Osteoblast (primary cell): ENCODE measurements around the gene DNER. TPM values are rescaled to one million over a fixed set of nuclear protein-coding genes. Genes with fewer than 3 reads are reported as not detected.

Experiments used
- DNase-seq: peaks from one replicate; pipeline ENCODE4 v3.0.0; 2011; ENCODE audit warnings: low spot score, mixed read lengths; ENCODE audit not compliant: insufficient read length; ENCODE audit errors: missing footprints
- H2AFZ ChIP-seq: 2 replicates; pipeline ENCODE4 v1.6.0; 2011; ENCODE audit warnings: mild to moderate bottlenecking, low read length
- H3K27ac ChIP-seq: 2 replicates; pipeline ENCODE4 v1.5.1; 2011; ENCODE audit warnings: mild to moderate bottlenecking, low read depth, low read length, moderate library complexity
- H3K27me3 ChIP-seq: 2 replicates; pipeline ENCODE4 v1.6.0; 2012; ENCODE audit warnings: mild to moderate bottlenecking, control low read depth, inconsistent platforms, low read length, moderate library complexity; ENCODE audit not compliant: insufficient read depth
- H3K36me3 ChIP-seq: 2 replicates; pipeline ENCODE4 v1.5.1; 2011; ENCODE audit warnings: mild to moderate bottlenecking, low read length, control low read depth, moderate library complexity; ENCODE audit not compliant: insufficient read depth
- H3K4me1 ChIP-seq: 2 replicates; pipeline ENCODE4 v1.5.1; 2011; ENCODE audit warnings: mild to moderate bottlenecking, low read length, control low read depth, moderate library complexity; ENCODE audit not compliant: insufficient read depth
- H3K4me2 ChIP-seq: 2 replicates; pipeline ENCODE4 v1.6.0; 2011; ENCODE audit warnings: mild to moderate bottlenecking, low read length; ENCODE audit not compliant: insufficient read depth
- H3K4me3 ChIP-seq: fragments of 200-600 bp; sonication (generic); 3 replicates; pipeline ENCODE4 v1.5.1; 2012; ENCODE audit warnings: mild to moderate bottlenecking, low read length, inconsistent platforms; ENCODE audit not compliant: insufficient read depth
- H3K79me2 ChIP-seq: 2 replicates; pipeline ENCODE4 v1.6.0; 2012; ENCODE audit warnings: mild to moderate bottlenecking, low read length, control low read depth, inconsistent platforms; ENCODE audit not compliant: insufficient read depth
- H3K9me3 ChIP-seq: 2 replicates; pipeline ENCODE4 v1.5.1; 2011; ENCODE audit warnings: low read depth, low read length, control low read depth
- H4K20me1 ChIP-seq: 2 replicates; pipeline ENCODE4 v1.6.0; 2012; ENCODE audit warnings: mild to moderate bottlenecking, low read length, control low read depth; ENCODE audit not compliant: insufficient read depth
- total RNA-seq: library from RNA; depleted of rRNA; stranded (reverse); fragments of >200 nt; gene quantifications from 2 replicates; pipeline ENCODE4 v1.2.3, GENCODE V29; 2012
- TF ChIP-seq, protein P1 (sequence below): IDR thresholded peaks from 2 replicates; pipeline ENCODE4 v1.5.1; 2011; ENCODE audit warnings: mild to moderate bottlenecking, low read depth, low read length, moderate library complexity; ENCODE audit errors: extremely low read depth

DNER gene
- total RNA-seq, 1 donor = 0.36 TPM

DNA sequence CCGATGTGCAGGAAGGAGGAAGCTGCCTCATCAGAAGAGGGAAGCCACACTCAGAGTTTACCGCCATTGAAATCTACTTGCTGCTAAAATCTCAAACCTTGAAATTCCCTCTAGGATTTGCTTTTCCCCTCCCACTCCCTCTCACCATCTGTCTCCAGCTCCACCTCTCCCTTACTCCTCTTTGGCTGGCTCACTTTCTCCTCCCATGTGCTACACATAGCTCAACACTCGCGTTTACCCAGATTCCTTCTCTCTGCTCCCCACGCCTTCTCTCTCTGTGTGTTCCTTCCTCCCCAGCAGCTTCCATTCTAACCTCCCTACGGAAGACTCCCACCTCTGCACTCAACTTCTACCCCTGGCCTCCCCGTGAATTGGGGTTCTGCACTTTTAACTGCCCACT lies 143.1 kb downstream of the DNER start:
- TF ChIP-seq, protein P1, sequence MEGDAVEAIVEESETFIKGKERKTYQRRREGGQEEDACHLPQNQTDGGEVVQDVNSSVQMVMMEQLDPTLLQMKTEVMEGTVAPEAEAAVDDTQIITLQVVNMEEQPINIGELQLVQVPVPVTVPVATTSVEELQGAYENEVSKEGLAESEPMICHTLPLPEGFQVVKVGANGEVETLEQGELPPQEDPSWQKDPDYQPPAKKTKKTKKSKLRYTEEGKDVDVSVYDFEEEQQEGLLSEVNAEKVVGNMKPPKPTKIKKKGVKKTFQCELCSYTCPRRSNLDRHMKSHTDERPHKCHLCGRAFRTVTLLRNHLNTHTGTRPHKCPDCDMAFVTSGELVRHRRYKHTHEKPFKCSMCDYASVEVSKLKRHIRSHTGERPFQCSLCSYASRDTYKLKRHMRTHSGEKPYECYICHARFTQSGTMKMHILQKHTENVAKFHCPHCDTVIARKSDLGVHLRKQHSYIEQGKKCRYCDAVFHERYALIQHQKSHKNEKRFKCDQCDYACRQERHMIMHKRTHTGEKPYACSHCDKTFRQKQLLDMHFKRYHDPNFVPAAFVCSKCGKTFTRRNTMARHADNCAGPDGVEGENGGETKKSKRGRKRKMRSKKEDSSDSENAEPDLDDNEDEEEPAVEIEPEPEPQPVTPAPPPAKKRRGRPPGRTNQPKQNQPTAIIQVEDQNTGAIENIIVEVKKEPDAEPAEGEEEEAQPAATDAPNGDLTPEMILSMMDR = no peak
- Histone ChIP-seq H3K79me2 (no peaks in the 10 kb centered on the region), H3K27me3 (no peaks in the 10 kb centered on the region), H3K27ac (no peak overlapping the region), H3K4me3 (no peak overlapping the region), H3K9me3 (no peaks in the 10 kb centered on the region), H3K4me1 (no peaks in the 10 kb centered on the region), H4K20me1 (no peaks in the 10 kb centered on the region), H2AFZ (no peak overlapping the region), H3K4me2 (no peak overlapping the region), H3K36me3 (no peaks in the 10 kb centered on the region)
- no peak for DNase-seq

DNA sequence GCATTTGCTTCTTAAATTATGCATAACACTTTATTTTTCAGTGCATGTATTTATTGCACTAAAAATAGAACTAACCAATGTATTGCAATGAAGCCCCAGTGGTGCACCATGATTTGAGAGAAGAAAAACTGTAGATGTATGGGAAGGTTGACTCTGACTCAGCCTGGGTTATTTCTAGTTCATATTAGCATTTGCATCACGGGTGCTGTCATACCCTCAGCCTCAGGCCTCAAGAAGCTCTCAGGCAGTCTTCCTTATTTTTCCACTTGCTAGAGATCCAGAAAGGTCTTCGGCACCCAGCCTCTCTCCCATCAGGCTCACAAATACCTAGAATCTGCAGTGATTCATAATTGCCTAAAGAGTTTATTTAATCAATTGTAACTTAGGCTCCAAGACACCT lies 148.0 kb downstream of the DNER start:
- TF ChIP-seq, protein P1 = no peak
- Histone ChIP-seq H2AFZ (no peak overlapping the region), H3K36me3 (no peaks in the 10 kb centered on the region), H3K27me3 (no peaks in the 10 kb centered on the region), H3K4me2 (no peak overlapping the region), H4K20me1 (no peaks in the 10 kb centered on the region), H3K79me2 (no peaks in the 10 kb centered on the region), H3K4me3 (no peak overlapping the region), H3K27ac (no peak overlapping the region), H3K4me1 (no peaks in the 10 kb centered on the region), H3K9me3 (no peaks in the 10 kb centered on the region)
- DNase-seq = no peak

DNA sequence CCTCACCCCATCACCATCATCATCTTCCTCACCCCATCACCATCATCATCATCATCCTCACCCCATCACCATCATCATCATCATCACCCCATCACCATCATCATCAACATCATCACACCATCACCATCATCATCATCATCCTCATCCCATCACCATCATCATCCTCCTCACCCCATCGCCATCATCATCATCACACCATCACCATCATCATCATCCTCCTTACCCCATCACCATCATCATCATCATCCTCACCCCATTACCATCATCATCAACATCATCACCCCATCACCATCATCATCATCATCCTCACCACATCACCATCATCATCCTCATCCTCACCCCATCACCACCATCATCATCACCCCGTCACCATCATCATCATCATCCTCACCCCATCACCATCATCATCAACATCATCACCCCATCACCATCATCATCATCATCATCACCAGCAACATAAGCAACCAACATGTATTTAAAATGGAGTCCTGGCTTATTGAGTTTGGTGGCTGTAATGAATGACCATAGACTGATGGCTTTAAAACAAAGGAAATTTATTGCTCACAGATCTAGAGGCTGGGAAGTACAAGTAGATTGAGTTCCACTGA lies 150.0 kb downstream of the DNER start:
- Histone ChIP-seq H3K79me2 (no peaks in the 10 kb centered on the region), H3K4me3 (no peak overlapping the region), H3K27me3 (no peaks in the 10 kb centered on the region), H4K20me1 (no peaks in the 10 kb centered on the region), H3K4me2 (no peak overlapping the region), H3K9me3 (no peaks in the 10 kb centered on the region), H3K36me3 (no peaks in the 10 kb centered on the region), H2AFZ (no peak overlapping the region), H3K27ac (no peak overlapping the region), H3K4me1 (no peaks in the 10 kb centered on the region)
- no peak for DNase-seq
- TF ChIP-seq, protein P1 = no peak

DNA sequence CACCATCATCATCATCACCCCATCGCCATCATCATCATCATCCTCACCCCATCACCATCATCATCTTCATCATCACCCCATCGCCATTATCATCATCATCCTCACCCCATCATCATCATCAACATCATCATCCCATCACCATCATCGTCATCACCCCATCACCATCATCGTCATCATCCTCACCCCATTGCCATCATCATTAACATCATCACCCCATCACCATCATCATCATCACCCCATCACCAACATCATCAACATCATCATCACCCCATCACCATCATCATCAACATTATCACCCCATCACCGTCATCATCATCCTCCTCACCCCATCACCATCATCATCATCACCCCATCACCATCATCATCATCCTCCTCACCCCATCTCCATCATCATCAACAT lies 151.0 kb downstream of the DNER start:
- H3K27ac ChIP-seq = no peak overlapping the region
- H3K4me1 ChIP-seq = no peaks in the 10 kb centered on the region
- no peaks in the 10 kb centered on the region for H3K9me3 ChIP-seq
- no peak overlapping the region for H2AFZ ChIP-seq
- H3K36me3 ChIP-seq = no peaks in the 10 kb centered on the region
- TF ChIP-seq, protein P1 = no peak
- no peaks in the 10 kb centered on the region for H3K27me3 ChIP-seq
- no peaks in the 10 kb centered on the region for H3K79me2 ChIP-seq
- H4K20me1 ChIP-seq = no peaks in the 10 kb centered on the region
- no peak for DNase-seq
- no peak overlapping the region for H3K4me2 ChIP-seq
- H3K4me3 ChIP-seq = no peak overlapping the region
